ENCODE measurements around the gene FFAR3.

DNA sequence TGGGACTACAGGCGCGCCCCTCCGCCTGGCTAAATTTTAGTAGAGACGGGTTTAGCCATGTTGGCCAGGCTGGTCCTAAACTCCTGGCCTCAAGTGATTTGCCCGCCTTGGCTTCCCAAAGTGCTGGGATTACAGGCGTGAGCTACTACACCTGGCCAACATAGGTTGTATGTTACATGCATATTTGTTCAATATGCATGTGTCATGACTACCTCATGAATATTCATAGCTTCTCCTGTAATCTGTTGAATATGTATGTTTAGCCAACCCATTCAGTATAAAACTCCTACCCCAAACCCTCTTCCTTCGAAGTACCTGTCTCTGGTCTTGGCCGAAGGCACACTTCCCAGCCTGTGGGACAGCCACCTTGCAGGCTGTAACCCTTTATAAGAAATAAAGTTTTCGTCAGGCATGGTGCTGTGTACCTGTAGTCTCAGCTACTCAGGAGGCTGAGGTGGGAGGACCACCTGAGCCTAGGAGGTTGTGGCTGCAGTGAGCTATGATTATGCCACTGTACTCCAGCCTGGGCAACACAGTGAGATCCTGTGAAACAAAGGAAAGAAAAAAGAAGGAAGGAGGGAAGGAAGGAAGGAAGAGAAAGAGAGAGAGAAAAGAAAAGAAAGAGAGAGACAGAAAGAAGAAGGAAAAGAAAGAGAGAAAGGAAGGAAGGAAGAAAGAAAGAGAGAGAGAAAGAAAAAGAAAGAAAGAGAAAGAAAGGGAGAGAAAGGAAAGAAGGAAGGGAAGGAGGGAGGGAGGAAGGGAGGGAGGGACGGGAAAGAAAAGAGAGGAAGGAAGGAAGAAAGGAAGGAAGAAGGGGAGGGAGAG, 41.9 kb downstream of the FFAR3 start:
- no peak for TF ChIP-seq EZH2 (IDR thresholded peaks at IDR 0.05; ENCODE audit: borderline replicate concordance, low read depth, low read length, severe bottlenecking)
- TF ChIP-seq, protein P1, sequence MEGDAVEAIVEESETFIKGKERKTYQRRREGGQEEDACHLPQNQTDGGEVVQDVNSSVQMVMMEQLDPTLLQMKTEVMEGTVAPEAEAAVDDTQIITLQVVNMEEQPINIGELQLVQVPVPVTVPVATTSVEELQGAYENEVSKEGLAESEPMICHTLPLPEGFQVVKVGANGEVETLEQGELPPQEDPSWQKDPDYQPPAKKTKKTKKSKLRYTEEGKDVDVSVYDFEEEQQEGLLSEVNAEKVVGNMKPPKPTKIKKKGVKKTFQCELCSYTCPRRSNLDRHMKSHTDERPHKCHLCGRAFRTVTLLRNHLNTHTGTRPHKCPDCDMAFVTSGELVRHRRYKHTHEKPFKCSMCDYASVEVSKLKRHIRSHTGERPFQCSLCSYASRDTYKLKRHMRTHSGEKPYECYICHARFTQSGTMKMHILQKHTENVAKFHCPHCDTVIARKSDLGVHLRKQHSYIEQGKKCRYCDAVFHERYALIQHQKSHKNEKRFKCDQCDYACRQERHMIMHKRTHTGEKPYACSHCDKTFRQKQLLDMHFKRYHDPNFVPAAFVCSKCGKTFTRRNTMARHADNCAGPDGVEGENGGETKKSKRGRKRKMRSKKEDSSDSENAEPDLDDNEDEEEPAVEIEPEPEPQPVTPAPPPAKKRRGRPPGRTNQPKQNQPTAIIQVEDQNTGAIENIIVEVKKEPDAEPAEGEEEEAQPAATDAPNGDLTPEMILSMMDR (IDR thresholded peaks at IDR 0.05; ENCODE audit: borderline replicate concordance, extremely low read depth, low read length, poor library complexity, severe bottlenecking) = no peak

Measured in DND-41 (cell line).